HG03064 (cell line): ENCODE measurements around the gene INPPL1.
"Not testable (repeated sequence)": the region's sequence is repeated elsewhere in the genome, so short reads cannot be mapped to it uniquely, and the experiment has no call there.

ENCODE experiments used
- ATAC-seq: cut with Tn5 transposase; IDR thresholded peaks from one replicate; pipeline ENCODE4 v1.9.1; 2021; ENCODE audit warnings: low read depth; ENCODE audit not compliant: unreplicated experiment

The INPPL1 gene

DNA sequence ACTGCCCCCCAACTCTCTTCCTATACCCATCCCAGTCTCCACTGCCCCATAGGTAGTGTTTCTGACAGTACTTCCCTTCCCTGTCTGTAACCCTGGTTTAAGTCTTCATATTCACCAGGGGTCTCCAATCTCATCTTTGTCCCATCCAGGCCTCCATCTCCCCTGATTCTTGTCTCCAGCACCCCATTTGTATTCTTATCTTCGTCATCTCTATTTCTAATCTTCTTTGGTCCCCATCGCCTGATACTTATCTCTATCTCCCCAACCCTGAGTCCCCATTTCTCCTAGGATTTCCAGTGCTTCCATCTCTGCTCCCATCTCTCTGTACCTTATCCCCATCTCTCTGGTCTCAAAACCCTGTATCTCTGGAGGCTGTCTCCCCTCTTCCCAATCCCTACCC is 17.6 kb downstream of the INPPL1 start:
- no peak for ATAC-seq

DNA sequence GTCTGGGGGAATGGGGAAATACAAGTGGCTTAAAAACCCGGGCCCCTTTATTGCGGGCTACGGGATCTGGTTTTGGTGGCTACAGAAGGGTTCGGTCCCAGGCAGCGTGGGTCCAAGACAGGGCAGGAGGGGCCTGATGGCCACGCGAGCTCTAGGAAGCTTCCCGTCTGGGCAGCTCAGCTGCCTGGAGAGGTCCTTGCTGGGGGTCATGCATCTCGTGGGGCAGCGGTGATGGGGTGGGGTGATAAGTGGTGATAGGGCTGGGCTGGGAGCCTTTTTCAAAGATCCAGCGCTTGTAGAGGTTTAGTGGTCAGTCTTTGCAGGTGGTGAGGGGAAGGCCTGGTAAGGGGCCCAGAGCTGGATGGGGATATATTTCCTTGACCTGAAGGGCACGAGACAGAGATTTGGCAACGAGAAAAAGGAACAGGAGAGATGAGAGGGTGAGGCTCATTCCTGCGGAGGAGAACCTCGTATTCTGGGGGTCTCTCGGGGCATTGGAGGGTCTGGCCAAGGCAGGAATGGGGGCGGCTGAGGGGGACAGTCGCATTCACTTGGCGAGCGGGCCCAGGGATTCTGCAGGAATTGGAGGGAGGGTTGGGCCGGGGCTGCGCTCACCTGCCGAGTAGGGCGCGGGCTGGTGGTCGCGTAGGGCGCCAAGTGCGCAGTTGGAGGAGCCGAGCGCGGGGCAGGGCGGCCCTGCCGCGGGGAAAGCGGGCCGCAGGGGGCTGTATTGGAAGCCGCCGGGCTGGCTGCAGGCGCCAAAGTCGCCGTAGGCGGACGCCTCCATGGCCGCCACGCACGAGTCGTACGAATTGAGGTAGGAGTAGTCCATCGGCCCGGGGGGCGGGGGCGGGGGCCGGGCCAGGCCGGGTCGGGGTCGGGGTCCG is 18.8 kb downstream of the INPPL1 start:
- ATAC-seq, result no peak

DNA sequence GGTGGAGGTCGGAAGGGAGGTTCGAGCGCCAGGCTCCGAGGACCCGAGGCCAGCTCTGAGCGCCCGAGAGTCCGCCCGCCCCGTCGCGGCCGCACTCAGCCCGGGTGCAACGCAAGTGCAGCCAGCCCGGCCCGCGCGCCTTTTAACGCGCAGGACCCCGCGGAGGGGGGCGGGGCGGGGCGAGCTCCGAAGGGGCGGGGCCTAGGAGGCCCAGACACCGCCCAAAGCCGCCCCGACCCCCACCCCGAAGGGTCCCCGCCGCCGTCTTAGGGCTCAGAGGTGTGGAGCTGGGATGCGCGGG is 19.4 kb downstream of the INPPL1 start, which contains the start of gene PHOX2A:
TSS of gene PHOX2A (minus strand) at position 117 of the 301 bp plus-strand sequence. CDS start 172 bp downstream, outside the sequence.
- ATAC-seq, result no peak

DNA sequence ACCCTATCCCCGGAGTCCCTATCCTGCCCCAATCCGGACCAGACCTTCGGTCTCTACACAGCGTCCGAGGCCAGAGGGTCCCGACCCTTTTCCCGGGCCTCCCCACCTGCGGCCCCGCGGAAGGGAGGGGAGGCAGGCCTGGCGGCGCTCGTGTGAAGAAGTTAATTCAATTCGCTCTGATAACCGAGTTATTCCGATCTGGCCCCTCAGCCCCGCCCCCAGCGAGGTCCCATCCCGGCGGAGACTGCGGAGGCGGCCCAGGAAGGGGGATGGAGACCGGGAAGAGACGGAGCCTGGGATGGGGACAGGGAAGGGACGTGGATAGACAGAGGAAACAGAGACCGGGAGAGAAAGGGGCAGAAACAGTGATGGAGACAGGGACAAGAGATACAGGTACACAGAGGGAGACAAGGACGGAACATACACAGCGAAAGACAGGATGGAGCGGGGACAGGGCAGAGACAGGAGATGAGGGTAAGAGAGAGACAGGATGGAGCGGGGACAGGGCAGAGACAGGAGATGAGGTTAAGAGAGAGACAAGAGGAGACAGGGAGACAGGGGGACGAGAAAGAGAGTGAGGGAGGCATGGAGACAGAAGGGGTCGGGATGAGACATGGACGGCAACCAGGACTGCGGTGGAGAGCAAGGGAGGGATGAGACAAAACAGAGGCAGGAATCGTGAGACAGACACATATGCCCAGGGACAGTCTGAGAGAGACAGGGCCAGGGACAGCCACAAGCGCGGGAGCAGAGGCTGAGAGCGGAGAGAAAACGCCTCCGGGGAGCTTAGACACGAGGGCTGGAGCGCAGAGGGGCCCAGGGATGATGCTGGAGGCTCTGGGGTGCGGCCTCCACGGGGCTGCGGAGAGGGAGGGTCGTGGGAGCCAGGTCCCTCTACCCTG is 20.0 kb downstream of the INPPL1 start:
- no peak for ATAC-seq

DNA sequence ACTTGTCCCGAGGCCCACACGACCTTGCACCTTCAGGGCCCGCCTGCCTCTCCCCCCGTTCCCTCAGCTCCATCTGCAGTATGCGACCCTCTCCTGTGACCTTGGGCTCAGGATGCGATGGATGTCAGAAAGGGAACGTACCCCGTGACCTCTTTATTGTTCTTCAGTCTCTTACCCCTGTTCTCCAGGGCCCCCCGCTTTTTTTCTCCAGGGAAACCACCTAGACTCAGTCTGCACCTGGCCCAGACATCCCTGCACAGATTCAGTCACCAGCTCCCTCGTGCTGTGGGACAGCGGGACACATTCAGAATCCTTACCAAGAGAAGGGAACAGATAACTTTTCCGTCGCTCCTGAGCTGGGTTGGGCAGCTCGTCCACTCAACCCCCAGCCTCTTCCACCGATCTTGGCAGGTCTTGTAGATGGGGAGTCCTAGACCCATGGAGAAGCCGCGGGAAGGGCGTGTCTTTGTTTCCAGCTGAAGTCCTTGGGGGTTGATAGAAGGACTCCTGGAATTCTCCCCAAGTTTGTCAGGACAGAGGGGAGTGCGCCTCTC is 20.8 kb downstream of the INPPL1 start:
- ATAC-seq, result no peak

DNA sequence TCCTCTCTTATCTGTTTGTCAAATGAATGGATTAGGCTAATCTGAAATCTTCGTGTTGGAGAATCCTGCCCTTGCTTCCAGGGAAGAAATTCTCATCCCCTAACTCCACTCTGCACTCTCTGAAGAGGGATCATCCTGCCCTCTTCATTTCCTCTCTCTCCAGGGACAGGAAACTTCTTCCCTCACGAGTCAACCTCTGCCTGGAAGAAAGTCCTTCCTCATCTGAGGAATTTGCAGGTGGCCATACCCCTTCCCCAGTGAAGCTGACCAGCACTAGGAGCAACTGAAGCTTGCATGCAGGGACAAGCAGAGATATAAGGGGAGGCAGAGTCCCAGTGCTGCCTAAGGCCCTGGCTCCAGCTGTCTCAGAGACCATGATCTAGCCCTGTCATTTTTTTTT is 23.0 kb downstream of the INPPL1 start:
- no peak for ATAC-seq

DNA sequence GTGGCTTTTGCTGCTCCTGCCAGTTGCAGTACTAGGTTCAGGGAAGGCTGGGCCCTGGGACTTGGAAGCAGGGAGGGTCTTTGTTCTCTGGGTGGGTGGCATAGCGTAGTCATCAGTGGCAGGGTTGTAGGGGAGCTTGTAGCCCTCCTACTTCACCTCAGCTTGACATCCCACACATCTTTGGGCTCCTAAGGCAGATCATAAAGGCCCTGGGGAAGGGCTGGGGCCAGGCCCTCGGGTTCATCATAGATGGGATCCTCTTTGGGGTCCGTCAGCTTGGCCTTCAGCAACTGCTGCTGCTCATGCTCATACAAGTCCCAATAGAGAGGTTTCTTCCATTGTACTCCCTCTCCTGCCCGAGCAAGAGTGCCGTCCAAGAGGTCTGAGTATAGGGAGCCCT is 25.4 kb downstream of the INPPL1 start:
- ATAC-seq, result no peak

DNA sequence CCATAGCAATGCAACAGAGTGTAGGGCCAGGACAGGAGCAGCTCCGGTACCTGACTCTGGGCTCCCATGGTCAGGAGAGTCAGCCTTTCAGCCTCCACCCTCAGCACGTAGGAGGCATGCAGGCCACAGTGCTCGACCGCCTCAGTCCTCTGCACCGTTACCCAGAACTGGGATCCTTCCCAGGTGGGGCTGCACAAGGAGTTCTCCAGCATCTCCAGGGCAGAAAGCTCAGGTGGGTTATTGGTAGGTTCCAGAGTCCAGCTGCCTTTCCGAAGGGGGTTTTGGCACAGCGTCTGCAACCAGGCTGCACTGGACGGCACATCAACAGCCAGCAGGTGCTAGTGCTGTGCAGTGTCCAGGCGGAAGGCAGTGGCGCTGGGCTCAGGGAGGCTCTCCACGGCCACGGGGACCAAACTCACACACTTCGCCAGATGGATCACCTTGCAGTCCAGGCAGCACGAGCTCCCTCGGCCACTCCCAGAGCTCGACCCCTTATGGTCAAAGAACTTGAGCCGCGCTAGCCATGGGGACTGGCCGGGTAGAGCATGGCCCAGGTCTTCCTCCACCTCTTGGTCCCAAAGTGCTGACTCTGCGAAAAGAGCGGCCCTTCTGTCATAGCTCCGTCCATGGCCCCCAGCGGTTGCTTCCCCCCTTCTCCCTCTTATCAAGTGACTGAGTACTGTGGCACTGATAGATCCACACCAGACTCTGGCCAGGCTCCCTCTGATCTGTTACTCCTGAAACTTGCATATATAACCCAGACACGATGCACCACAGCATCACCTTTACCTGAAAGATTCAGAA is 26.3 kb downstream of the INPPL1 start:
- no peak for ATAC-seq

DNA sequence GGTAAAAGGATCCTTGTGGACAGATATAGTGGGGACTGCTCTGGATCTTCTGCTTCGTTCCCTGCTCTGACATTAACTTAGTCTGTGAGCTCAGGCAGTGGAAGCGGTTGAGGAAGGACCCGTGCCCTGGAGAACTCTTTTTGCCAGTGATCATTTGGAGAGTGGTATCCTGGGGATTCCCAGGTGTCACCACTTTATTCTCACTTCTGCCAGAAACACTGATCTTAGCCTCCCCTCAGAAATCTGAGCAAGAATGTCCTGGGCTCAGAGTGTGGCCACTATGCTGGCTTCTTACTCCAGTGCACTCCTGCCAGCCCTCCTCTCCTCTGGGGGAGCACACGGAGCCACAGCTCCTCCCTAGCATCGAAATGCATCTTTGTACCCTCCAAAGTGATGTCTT is 27.0 kb downstream of the INPPL1 start:
- no peak for ATAC-seq

DNA sequence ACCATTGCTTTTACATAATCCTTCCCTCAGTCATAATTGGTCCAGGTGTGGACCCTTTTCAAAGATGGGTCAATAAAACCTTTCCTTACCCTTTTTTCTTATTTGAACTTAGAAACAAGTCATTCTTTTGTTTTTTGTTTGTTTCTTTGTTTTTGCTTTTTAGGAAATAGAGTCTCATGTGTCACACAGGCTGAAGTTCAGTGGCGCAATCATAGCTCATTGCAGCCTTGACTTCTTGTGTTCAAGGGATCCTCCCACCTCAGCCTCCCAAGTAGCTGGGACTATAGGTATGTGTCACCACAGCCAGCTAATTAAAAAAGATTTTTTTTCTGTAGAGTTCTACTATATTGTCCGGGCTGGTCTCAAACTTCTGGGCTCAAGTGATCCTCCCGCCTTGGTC is 28.8 kb downstream of the INPPL1 start:
- ATAC-seq, result no peak

DNA sequence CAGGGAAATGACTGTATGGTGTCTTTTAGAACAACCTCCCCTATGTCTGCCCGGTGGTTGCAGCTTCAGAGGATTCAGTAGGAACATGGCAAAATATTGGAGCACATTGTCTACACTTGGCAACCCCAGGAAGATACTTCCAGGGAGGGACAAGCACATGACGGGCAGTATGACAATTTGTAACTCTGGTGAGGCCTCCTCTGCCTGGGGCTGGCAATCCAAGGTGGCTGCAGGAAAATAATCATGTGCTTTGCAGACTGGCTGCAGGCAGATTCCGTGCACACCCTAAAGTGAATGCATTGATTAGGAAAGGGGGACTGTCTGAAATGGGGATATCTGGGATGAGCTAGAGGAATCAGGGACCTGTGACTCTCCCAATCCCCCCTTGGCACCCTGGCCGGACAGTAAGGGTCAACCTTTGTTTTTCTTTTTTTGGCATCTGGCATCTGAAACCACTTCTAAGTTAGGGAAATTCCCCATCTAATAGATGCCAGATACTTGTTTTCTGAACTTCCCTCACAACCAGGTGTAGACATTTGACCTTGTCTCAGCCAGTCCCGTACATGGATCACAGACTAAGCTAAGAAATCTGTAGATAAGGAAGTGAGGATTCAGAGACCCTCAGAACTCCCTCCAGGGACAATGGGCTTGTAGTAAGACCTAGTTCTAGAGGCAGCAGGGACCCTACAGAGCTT is 29.9 kb downstream of the INPPL1 start:
- no peak for ATAC-seq

DNA sequence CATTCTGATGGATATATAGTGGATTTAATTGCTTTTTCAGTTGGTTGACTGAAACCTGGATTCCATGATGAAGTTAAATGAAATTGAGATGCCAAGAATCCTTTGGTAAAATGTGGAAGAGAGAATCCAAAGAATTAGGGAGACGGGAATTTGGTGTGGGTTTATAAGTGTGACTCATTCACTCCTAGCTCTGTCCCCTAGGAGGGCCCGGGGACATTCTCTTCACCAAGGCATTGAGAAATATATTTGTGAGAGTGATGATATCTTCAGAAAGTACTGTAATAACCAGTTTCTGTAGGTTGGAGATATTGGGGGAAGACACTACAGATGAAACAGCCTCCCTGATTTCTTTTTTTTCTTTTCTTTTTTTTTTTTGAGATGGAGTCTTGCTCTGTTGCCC is 33.0 kb downstream of the INPPL1 start:
- ATAC-seq, result no peak

DNA sequence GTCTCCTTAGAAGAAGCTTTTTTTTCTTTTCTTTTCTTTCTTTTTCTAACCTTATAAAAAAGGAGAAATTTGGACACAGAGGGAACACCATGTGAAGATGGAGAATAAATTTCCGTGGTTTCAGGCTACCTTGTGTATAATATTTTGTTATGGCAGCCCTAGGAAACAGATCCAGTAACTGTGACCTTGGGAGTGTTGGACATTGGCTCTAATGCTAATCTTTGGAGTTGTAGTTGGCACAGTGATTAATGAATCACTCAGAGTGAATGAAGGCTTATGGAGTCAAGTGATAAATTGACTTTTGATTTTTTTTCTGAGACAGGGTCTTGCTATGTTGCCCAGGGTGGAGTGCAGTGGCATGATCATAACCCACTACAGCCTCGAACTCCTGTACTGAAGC is 34.9 kb downstream of the INPPL1 start:
- ATAC-seq, result no peak

DNA sequence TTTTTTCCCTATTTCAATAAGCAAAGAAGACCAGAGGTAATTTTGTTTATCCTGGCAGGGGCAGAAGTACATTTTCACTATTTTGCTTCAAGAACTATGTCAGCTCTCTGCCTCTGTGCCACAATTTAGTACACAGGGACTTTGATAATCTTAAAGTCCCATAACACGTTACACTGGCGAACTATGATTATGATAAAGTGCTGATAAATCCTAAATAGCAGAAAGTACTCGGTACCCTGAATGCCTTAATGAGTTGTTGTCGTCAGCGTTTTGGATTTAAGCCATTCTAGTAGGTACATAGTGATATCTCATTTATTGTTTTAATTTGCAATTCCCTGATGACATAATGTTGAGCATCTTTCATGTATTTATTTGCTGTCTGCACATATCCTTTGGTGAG is 36.0 kb downstream of the INPPL1 start:
- no peak for ATAC-seq

DNA sequence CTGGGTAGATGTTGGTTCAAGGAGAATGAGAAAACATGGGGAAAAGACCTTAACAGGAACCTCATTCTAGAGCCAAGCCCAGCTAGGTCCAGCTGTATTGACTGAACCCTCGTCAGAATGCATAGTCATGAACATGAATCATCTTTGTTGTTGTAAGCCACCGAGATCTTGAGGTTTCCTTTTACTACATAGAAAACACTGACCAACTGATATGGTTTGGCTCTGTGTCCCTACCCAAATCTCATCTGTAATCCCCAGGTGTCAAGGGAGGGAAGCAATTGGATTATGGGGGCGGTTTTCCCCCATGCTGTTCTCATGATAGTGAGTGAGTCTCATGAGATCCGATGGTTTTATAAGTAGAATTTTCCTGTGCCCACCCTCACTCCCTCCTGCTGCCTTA is 38.8 kb downstream of the INPPL1 start:
- no peak for ATAC-seq

DNA sequence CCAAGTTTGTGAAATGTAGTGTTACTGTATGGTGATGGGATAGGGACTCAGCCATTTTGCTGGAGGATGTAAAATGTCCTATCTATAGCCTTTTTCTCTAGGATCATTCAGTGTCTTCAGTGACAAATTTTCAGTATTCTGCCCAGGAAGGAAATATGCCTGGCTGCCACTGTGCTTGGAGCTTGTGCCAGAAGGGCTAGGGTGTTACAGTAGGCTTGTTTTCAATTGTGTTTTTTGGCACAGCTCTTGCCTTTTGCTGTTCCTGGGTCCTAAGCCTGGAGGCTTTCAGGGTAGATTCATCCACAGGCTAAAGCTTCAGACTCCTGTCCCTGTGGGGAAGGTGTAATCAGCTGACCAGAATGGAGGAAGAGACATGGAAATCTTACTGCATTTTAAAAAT is 41.4 kb downstream of the INPPL1 start:
- no peak for ATAC-seq

DNA sequence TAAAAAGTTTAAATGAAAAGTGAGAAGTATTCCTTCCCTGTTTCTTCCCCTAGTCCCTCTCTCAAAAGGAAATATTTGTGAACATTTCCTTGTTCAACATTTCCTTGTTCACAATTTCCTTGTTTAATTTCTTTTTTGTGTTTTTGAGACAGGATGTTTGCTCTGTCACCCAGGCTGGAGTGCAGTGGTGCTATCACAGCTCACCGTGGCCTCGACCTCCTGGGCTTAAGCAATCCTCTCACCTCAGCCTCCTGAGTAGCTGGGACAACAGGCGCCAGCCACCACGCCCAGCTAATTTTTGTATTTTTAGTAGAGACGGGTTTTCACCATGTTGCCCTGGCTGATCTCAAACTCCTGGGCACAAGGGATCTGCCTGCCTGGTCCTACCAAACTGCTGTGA is 42.4 kb downstream of the INPPL1 start:
- not testable (repeated sequence) for ATAC-seq

DNA sequence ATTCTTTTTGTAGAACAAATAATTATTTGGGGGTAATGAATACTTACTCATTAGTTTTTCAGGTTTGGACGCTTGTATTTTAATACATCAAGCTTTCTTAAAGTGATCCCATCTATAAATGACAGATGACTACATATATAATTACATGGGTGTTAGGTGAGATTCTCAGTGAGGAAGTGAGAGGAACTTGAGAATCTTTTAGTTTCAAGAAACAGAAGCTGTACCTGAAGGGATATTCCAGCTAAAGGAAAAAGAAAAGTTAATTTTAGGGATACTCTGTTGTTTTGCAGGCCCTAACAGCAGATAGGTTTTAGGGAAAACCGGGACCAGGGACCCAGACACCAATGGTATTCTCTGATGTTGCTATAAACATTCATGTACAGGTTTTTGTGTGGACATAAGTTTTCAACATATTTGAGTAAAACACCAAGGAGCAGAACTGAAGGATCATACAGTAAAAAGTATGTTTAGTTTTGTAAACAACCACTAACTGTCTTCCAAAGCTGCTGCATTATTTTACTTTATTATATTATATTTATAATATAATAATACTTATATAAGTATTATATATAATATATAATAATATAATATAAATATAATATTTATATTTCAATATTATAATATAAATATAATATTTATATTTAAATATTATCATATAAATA is 43.5 kb downstream of the INPPL1 start:
- ATAC-seq, result no peak

DNA sequence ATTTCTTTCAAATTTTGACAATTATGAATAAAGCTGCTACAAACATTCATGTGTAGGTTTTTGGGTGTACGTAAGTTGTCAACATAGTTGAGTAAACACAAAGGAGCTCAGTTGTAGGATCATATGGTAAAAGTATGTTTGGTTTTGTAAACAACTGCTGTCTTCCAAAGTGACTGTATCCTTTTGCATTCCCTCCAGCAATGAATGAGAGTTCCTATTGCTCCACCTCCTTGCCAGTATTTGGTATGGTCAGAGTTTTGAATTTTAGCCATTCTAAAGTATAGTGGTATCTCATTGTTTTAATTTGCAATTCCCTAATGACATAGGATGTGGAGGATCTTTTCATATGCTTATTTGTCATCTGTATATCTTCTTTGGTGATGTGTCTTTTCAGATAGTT is 47.4 kb downstream of the INPPL1 start:
- ATAC-seq, result no peak

DNA sequence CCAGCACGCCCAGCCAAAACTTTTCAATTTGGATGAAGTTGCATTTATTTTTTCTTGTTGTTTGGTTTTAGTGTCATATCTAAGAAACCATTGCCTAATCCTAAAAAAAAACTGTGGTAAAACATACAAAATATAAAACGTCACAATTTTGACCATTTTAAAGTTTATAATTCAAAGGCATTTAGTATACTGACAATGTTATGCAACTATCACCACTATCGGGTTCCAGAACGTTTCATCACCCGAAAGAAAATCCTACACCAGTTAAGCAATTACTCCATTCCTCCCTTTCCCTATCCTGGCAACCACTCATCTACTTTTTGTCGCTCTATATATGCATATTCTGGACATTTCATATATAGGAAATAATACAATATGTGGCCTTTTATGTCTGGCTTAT is 49.9 kb downstream of the INPPL1 start:
- ATAC-seq, result no peak
